T-helper 2 cell treated with Interferon-gamma antibody and Interleukin-4, amounts not matched to agents 5 μg/mL and 100 μg/mL, for 36 hours (primary cell): ENCODE data around the gene NMNAT3.

Experiments
- DNase-seq: peaks from one replicate; pipeline ENCODE4 v3.0.0; 2021; ENCODE audit warnings: low spot score
- H3K27ac Mint-ChIP-seq: one replicate; pipeline ENCODE4 v1.8.0; 2021; ENCODE audit warnings: mild to moderate bottlenecking, mixed read lengths
- H3K27me3 Mint-ChIP-seq: one replicate; pipeline ENCODE4 v1.8.0; 2021; ENCODE audit warnings: low read depth, mixed read lengths
- H3K36me3 Mint-ChIP-seq: one replicate; pipeline ENCODE4 v1.8.0; 2021; ENCODE audit warnings: low read depth, mixed read lengths
- H3K4me1 Mint-ChIP-seq: one replicate; pipeline ENCODE4 v1.8.0; 2021; ENCODE audit warnings: low read depth, mixed read lengths
- H3K4me3 Mint-ChIP-seq: one replicate; pipeline ENCODE4 v1.8.0; 2022; ENCODE audit warnings: mild to moderate bottlenecking, moderate library complexity, mixed read lengths
- H3K9me3 Mint-ChIP-seq: one replicate; pipeline ENCODE4 v1.8.0; 2021; ENCODE audit warnings: mixed read lengths

Gene NMNAT3

GRCh38 chr3:139552632-139553365 is 125.0 kb downstream of the NMNAT3 start:
- Mint-ChIP-seq H3K27ac (no peak overlapping the region), H3K4me1 (no peaks in the 10 kb centered on the region), H3K36me3 (no peaks in the 10 kb centered on the region), H3K27me3 (peaks cover 10% of the 10 kb centered on the region), H3K4me3 (no peak overlapping the region), H3K9me3 (no peaks in the 10 kb centered on the region)
- no peak for DNase-seq

DNA sequence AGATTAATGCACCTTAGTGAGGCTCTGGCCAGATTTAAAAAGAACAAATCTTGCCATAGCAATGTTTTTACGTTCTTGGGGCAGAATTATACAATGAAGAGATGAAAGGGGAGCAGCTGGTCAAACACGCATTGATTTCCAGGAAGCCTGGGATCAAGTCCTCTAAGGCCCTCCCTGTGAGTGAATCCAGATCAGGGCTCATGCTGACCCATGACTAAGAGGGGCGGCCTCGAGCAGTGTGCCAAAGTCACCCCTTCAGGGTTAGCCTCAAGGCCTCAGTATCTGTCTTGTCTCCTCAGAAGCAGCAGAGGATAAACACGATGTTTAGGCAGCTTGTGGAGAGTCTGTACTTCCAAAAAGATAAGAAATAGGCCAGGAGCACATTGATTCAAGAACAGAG is 129.0 kb downstream of the NMNAT3 start:
- H3K36me3 Mint-ChIP-seq = no peaks in the 10 kb centered on the region
- no peaks in the 10 kb centered on the region for H3K27me3 Mint-ChIP-seq
- DNase-seq = no peak
- H3K9me3 Mint-ChIP-seq = no peaks in the 10 kb centered on the region
- no peaks in the 10 kb centered on the region for H3K4me1 Mint-ChIP-seq
- no peak overlapping the region for H3K27ac Mint-ChIP-seq
- no peak overlapping the region for H3K4me3 Mint-ChIP-seq

DNA sequence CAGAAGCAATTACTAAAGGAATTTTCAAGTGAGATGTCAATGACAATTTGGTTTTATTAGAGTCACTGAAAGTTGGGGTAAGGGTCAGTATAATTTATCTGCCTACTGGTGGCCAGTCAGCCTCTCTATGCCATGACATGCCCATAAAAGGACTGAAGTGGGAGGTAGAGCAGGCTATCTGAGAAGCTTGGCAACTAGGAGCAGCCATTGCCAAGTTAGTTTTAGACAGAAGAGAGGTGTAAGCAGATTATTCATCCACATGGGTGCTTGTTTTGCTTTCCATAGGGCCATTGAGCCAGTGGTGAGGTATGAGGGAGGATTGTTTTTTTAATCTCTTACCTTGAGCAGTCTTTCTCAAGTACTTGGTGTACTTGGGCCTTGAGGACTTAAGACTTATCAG is 130.1 kb downstream of the NMNAT3 start:
- no peaks in the 10 kb centered on the region for H3K4me1 Mint-ChIP-seq
- no peak overlapping the region for H3K4me3 Mint-ChIP-seq
- H3K9me3 Mint-ChIP-seq = no peaks in the 10 kb centered on the region
- H3K27ac Mint-ChIP-seq = no peak overlapping the region
- no peak for DNase-seq
- no peaks in the 10 kb centered on the region for H3K36me3 Mint-ChIP-seq
- peaks cover 3% of the 10 kb centered on the region for H3K27me3 Mint-ChIP-seq

DNA sequence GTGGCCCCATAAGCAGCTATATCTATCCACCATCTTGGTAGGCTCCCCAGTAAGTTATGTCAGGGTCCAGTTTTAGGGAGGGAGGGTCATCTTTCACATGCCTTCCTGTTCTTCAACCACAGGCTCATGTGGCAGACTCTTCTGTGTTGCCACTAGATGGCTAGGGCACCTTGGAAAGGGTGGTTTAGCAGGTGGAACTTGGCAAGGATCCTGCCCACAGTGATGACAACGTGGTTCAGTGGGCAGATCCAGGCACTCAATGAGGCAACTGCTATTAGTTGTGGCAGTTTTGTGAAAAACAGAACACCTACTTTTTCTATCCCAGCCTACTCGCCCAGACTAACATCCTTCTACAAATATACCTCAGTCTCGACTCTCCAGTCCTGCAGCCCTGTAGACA is 131.0 kb downstream of the NMNAT3 start:
- no peak overlapping the region for H3K4me3 Mint-ChIP-seq
- DNase-seq = no peak
- no peaks in the 10 kb centered on the region for H3K36me3 Mint-ChIP-seq
- H3K27me3 Mint-ChIP-seq = peaks cover 10% of the 10 kb centered on the region
- no peaks in the 10 kb centered on the region for H3K9me3 Mint-ChIP-seq
- no peak overlapping the region for H3K27ac Mint-ChIP-seq
- H3K4me1 Mint-ChIP-seq = no peaks in the 10 kb centered on the region

- Mint-ChIP-seq H3K36me3 (no peaks in the 10 kb centered on the region), H3K27ac (no peak overlapping the region), H3K9me3 (no peaks in the 10 kb centered on the region), H3K4me1 (peaks cover 5% of the 10 kb centered on the region), H3K4me3 (no peak overlapping the region), H3K27me3 (peaks cover 47% of the 10 kb centered on the region)
- DNase-seq = no peak
Observed at GRCh38 chr3:139541532-139542288, 136.1 kb downstream of the NMNAT3 start.

- no peak overlapping the region for H3K27ac Mint-ChIP-seq
- peaks cover 48% of the 10 kb centered on the region for H3K27me3 Mint-ChIP-seq
- DNase-seq = no peak
- no peaks in the 10 kb centered on the region for H3K36me3 Mint-ChIP-seq
- H3K4me1 Mint-ChIP-seq = peaks cover 5% of the 10 kb centered on the region
- H3K9me3 Mint-ChIP-seq = no peaks in the 10 kb centered on the region
- no peak overlapping the region for H3K4me3 Mint-ChIP-seq
Observed at GRCh38 chr3:139540651-139541531, 136.9 kb downstream of the NMNAT3 start.

DNA sequence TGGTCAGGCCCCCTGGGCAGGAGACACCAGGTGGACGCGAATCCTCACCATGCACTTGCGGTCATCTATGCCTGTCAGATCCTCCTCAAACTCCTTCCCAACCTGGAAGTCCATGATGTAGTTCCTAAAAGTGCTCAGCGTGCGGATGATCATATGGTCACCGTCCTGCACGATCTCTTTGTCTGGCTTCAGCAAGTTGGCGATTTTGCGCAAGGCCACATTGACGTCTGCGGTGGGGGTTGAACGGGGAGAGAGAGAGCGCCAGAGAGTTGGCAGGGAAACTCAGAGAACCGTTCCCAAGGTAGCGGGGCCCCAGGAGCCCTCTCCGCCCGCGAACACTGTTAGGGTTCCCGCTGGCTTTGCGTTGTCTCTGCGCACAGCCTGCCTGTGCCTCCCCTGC is 139.0 kb downstream of the NMNAT3 start:
- H3K4me3 Mint-ChIP-seq = peak overlapping the region; percentile 6
- peaks cover 48% of the 10 kb centered on the region for H3K27me3 Mint-ChIP-seq
- H3K4me1 Mint-ChIP-seq = peaks cover 5% of the 10 kb centered on the region
- no peak overlapping the region for H3K27ac Mint-ChIP-seq
- no peaks in the 10 kb centered on the region for H3K36me3 Mint-ChIP-seq
- no peaks in the 10 kb centered on the region for H3K9me3 Mint-ChIP-seq
- no peak for DNase-seq

GRCh38 chr3:139537795-139538621 is 139.8 kb downstream of the NMNAT3 start:
- DNase-seq = no peak
- no peaks in the 10 kb centered on the region for H3K36me3 Mint-ChIP-seq
- H3K9me3 Mint-ChIP-seq = no peaks in the 10 kb centered on the region
- H3K4me3 Mint-ChIP-seq = no peak overlapping the region
- peaks cover 5% of the 10 kb centered on the region for H3K4me1 Mint-ChIP-seq
- H3K27ac Mint-ChIP-seq = no peak overlapping the region
- peaks cover 48% of the 10 kb centered on the region for H3K27me3 Mint-ChIP-seq

GRCh38 chr3:139537361-139537760 is 140.4 kb downstream of the NMNAT3 start:
- no peak overlapping the region for H3K27ac Mint-ChIP-seq
- no peaks in the 10 kb centered on the region for H3K9me3 Mint-ChIP-seq
- no peak for DNase-seq
- H3K4me3 Mint-ChIP-seq = no peak overlapping the region
- H3K4me1 Mint-ChIP-seq = peaks cover 5% of the 10 kb centered on the region
- peaks cover 41% of the 10 kb centered on the region for H3K27me3 Mint-ChIP-seq
- H3K36me3 Mint-ChIP-seq = no peaks in the 10 kb centered on the region

GRCh38 chr3:139534992-139535879 is 142.5 kb downstream of the NMNAT3 start:
- Mint-ChIP-seq H3K4me1 (peaks cover 1% of the 10 kb centered on the region), H3K27me3 (peaks cover 26% of the 10 kb centered on the region), H3K27ac (no peak overlapping the region), H3K9me3 (no peaks in the 10 kb centered on the region), H3K36me3 (no peaks in the 10 kb centered on the region), H3K4me3 (no peak overlapping the region)
- no peak for DNase-seq

- no peak overlapping the region for H3K27ac Mint-ChIP-seq
- H3K36me3 Mint-ChIP-seq = no peaks in the 10 kb centered on the region
- no peak for DNase-seq
- H3K9me3 Mint-ChIP-seq = no peaks in the 10 kb centered on the region
- H3K4me1 Mint-ChIP-seq = peaks cover 1% of the 10 kb centered on the region
- H3K27me3 Mint-ChIP-seq = peaks cover 21% of the 10 kb centered on the region
- no peak overlapping the region for H3K4me3 Mint-ChIP-seq
Observed at GRCh38 chr3:139534455-139534812, 143.3 kb downstream of the NMNAT3 start.

DNA sequence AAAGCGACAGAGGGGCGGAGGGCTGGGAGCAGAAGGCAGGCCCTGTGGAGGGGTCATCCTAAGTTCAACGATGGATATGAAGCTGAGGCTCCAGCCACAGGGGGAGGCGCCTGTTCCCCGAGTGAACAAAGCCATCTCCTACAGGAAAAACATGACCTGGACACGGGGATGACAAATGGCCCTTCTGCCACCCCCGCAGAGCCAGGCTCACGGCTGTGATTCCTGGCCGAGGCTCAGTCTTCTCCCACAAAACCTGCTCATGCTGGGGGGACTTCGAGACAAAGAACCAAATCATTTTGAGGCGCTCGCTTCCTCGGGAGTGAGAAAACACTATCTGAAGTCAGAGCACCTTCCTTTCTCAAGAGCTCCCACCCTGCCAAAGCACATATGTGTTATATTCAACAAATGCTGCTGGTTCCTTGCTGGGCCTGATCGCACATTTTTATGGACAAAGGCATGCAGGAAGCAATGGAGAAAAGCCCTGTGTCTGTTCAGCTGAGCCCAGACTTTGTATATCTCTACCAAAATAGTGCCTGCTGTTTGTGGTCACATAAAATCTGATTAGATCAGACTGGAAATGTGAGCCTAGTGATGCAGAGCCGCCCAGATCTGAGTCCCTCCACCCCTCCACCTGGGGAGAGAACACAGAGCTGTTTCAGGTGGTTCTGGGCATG is 143.9 kb downstream of the NMNAT3 start:
- H3K4me3 Mint-ChIP-seq = no peak overlapping the region
- H3K36me3 Mint-ChIP-seq = no peaks in the 10 kb centered on the region
- DNase-seq = no peak
- H3K27ac Mint-ChIP-seq = no peak overlapping the region
- peaks cover 18% of the 10 kb centered on the region for H3K27me3 Mint-ChIP-seq
- peaks cover under 1% of the 10 kb centered on the region for H3K4me1 Mint-ChIP-seq
- H3K9me3 Mint-ChIP-seq = no peaks in the 10 kb centered on the region
